BJ (cell line): ENCODE data around the gene CCDC70. TPM values are rescaled to one million over a fixed set of nuclear protein-coding genes. Genes with fewer than 3 reads are reported as not detected.

Source experiments
- CTCF ChIA-PET: fragments of 350-600 bp; formaldehyde crosslinking; extraction: SDS; loops from one replicate; lab custom pipeline; 2021; ENCODE audit warnings: antibody characterized with exemption, inconsistent platforms; lab: Yijun Ruan, JAX
- POLR2A ChIA-PET: fragments of 300-600 bp; sonication (Branson Sonifier 250); formaldehyde crosslinking; extraction: SDS; loops from one replicate; lab custom pipeline; 2021; ENCODE audit warnings: antibody characterized with exemption; lab: Charles Lee
- DNase-seq: peaks from one replicate; pipeline ENCODE4 v3.0.0-alpha.2; 2011; ENCODE audit warnings: low read depth
- H3K27me3 ChIP-seq: 2 replicates; pipeline ENCODE4 v1.6.0; 2011; ENCODE audit warnings: low read length; ENCODE audit not compliant: control insufficient read depth, insufficient read depth
- H3K36me3 ChIP-seq: 2 replicates; pipeline ENCODE4 v1.5.1; 2011; ENCODE audit warnings: low read length; ENCODE audit not compliant: control insufficient read depth, insufficient read depth
- H3K4me3 ChIP-seq: 2 replicates; pipeline ENCODE4 v1.5.1; 2011; ENCODE audit warnings: low read depth, mild to moderate bottlenecking, control low read depth, low read length
- CTCF ChIP-seq: IDR thresholded peaks from 2 replicates; pipeline ENCODE4 v1.5.1; 2011; ENCODE audit warnings: low read depth, mild to moderate bottlenecking, control low read depth, inconsistent platforms, low read length, moderate library complexity; ENCODE audit not compliant: insufficient read depth
- polyA plus RNA-seq: library from polyadenylated mRNA; depleted of rRNA; stranded (reverse); fragments of >200 nt; gene quantifications from 2 replicates; pipeline ENCODE4 v1.2.3, GENCODE V29; 2011

CCDC70 gene
- polyA plus RNA-seq, 1 experiment, result not detected

- Histone ChIP-seq H3K27me3 (peaks cover 14% of the 10 kb centered on the region), H3K4me3 (no peak overlapping the region), H3K36me3 (no peaks in the 10 kb centered on the region)
- no peak for TF ChIP-seq CTCF
- ChIA-PET CTCF (interaction anchor here (1.7 kb wide), 1 partner anchor 13 kb away, joined by 5 read pairs; no protein-coding TSS in a partner anchor), POLR2A (no interaction called here)
- DNase-seq, result no peak
Observed at GRCh38 chr13:51837016-51837415, 24.8 kb upstream of the CCDC70 start.

GRCh38 chr13:51838240-51838846, 23.4 kb upstream of the CCDC70 start:
- no peak overlapping the region for H3K4me3 ChIP-seq
- ChIA-PET POLR2A (no interaction called here), CTCF (interaction anchor here (1.7 to 2.0 kb wide), 2 partner anchors 11 to 23 kb away, joined by 5 to 6 read pairs; no protein-coding TSS in a partner anchor)
- no peaks in the 10 kb centered on the region for H3K36me3 ChIP-seq
- no peak for DNase-seq
- peaks cover 14% of the 10 kb centered on the region for H3K27me3 ChIP-seq
- no peak for TF ChIP-seq CTCF

- no peak overlapping the region for H3K4me3 ChIP-seq
- DNase-seq, result no peak
- H3K27me3 ChIP-seq, result peaks cover 13% of the 10 kb centered on the region
- ChIA-PET POLR2A (no interaction called here), CTCF (interaction anchor here (2.0 kb wide), 1 partner anchor 24 kb away, joined by 6 read pairs; no protein-coding TSS in a partner anchor)
- no peaks in the 10 kb centered on the region for H3K36me3 ChIP-seq
- TF ChIP-seq CTCF, result no peak
Observed at GRCh38 chr13:51839711-51840540, 21.8 kb upstream of the CCDC70 start.

- no peak for DNase-seq
- peaks cover 11% of the 10 kb centered on the region for H3K27me3 ChIP-seq
- ChIA-PET CTCF (interaction anchor here (0.7 kb wide), 1 partner anchor 9 kb away, joined by 3 read pairs; no protein-coding TSS in a partner anchor), POLR2A (no interaction called here)
- no peak overlapping the region for H3K4me3 ChIP-seq
- no peak for TF ChIP-seq CTCF
- no peaks in the 10 kb centered on the region for H3K36me3 ChIP-seq
Observed at GRCh38 chr13:51840917-51841316, 20.9 kb upstream of the CCDC70 start.

GRCh38 chr13:51841732-51842131, 20.0 kb upstream of the CCDC70 start:
- no peak for TF ChIP-seq CTCF
- H3K27me3 ChIP-seq, result peaks cover 8% of the 10 kb centered on the region
- no peak for DNase-seq
- H3K36me3 ChIP-seq, result no peaks in the 10 kb centered on the region
- ChIA-PET CTCF (no interaction called here), POLR2A (no interaction called here)
- no peak overlapping the region for H3K4me3 ChIP-seq
